HG02588 (cell line): ENCODE measurements around the gene ARHGEF11.
A peak's percentile ranks its signal among the peaks of the same experiment; 100 is the strongest.

Experiments
- ATAC-seq: cut with Tn5 transposase; IDR thresholded peaks from one replicate; pipeline ENCODE4 v1.9.1; 2021; ENCODE audit warnings: mild to moderate bottlenecking, moderate library complexity; ENCODE audit not compliant: unreplicated experiment

The ARHGEF11 gene

GRCh38 chr1:156898161-156898566 lies 147.4 kb downstream of the ARHGEF11 start:
- ATAC-seq: no peak

DNA sequence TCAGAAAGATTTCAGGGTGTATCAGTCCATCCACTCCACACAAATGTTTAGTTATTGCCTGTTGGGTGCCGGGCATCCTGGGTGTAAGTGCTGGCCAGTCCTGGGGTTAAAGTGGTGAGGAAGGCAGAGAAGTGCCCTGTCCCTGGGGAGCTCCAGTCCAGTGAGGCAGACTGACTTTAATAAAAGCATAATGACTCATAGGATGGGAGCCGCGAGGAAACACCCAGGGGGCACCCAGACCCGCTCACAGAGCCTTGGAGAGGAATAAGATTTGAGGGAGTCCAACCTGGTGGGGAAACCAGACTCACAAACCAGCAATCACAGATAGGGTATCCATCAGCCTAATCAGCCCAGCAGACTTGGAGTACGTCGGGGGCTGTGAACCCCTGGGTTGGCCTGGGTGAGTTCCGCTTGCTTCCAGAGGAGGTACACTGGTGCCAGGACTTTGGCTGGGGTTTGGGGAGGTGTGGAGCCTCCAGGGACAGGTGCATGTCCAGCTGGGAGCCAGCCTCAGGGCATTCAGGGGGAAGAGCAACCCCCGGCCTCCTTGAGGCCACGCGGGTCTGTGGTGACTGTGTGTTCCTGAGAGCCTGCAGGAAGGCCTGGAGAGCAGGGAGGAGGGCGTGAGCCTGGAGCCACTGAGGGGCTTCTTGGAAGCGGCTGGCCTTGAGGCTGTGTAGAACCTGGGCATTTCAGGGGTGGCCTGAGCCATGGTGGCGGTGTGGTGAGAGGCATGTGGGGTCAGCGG lies 148.3 kb downstream of the ARHGEF11 start:
- ATAC-seq: no peak

- ATAC-seq: no peak
These were observed 149.0 kb downstream of the ARHGEF11 start for GRCh38 chr1:156896490-156897033.

DNA sequence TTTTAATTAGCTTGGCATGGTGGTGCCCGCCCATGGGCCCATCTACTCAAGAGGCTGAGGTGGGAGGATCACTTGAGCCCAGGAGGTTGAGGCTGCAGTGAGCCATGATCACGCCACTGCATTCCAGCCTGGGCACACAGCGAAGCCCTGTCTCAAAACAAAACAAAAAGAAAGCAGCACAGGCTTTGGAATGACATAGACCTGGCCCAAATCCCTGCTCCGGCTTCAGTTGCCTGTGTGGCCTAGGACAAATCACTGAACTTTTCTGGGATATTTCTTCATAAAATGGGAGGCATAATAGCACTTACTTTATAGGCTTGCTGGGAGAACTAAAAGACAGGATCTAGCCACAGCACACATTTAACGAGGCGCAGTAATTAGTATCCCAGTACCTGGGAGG lies 149.6 kb downstream of the ARHGEF11 start:
- ATAC-seq: no peak

DNA sequence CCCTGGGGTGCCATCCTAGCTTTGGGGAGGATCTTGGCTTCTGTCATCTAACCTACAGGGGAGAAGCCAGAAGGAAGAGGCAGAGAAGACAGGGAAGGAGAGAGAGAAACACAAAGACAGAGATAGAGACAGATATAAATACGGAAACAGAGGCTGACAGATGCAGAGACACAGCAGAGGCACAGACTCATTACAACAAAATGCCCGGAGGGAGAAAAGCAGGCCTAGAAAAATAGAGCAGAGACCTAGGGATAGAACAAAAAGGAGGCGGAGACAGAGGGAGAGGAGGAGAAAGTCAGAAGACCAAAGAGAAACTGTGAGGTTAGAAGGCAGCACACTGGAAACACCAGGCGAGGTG lies 150.1 kb downstream of the ARHGEF11 start:
- ATAC-seq: no peak

- ATAC-seq: no peak
These were observed 150.7 kb downstream of the ARHGEF11 start for GRCh38 chr1:156894711-156895454.

DNA sequence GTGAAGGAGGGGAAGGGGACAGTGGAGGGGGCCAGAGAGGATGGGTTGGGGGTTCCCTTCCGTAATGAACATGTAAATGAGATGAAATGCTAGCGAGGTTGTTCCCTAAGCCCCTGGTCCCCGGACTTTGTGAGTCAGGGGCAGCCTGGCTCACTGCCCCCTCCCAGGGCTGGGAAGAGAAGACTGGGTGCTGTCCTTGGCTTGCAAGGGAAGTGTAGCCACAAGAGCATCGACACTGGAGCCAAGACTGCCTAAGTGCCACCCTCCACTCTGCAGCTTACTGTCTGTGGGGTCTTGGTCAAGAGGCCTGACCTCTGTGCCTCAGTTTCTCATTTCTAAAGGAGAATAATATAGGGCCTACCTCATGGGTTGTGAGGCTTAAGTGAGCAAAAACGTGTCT lies 151.5 kb downstream of the ARHGEF11 start:
- no peak for ATAC-seq

- no peak for ATAC-seq
These were observed 152.2 kb downstream of the ARHGEF11 start, which contains the start of gene PEAR1 for GRCh38 chr1:156893048-156893953. Gene PEAR1, plus strand, starts transcription at chr1:156893718. Its CDS starts 10,209 bp downstream, at chr1:156903927.

- peak; percentile 66 for ATAC-seq
These were observed 153.1 kb downstream of the ARHGEF11 start for GRCh38 chr1:156892190-156893047.

DNA sequence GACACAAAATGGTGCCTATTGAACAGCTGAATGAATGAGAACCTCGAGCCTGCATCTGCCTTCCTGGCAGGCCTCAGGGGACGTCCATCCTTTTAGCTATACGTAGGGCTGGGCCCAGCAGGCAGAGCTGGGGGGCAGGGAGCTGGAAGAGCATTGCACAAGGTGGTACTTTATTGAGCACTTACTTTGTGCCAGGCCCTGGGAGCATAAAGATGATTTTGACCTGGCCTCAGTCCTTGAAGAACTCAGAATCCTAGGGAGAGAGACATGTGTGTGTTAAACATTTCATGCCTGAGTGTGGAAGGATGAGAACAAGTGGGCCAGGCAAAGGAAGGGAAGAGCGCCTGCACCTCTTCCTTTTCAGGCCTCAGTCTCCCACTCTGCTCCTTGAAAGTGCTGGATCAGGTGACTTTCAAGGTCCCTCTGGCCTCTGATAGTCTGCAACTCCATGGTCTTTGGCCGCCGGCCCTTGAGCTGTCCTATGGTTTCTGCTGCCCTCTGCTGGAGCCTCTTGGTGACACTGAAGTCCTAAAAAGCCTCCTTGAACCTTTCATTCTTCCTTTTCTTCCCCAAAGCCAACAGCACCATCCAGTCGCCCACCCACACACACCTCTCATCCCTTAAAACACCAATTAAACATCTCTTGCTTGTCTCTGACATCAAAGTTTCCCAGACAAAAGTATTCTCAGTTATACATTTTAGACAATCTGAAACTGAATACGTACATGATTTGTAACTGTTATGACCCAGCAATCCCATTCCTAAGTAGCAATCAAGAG lies 155.6 kb downstream of the ARHGEF11 start:
- ATAC-seq: no peak

- ATAC-seq: no peak
These were observed 157.8 kb downstream of the ARHGEF11 start for GRCh38 chr1:156887734-156888133.

DNA sequence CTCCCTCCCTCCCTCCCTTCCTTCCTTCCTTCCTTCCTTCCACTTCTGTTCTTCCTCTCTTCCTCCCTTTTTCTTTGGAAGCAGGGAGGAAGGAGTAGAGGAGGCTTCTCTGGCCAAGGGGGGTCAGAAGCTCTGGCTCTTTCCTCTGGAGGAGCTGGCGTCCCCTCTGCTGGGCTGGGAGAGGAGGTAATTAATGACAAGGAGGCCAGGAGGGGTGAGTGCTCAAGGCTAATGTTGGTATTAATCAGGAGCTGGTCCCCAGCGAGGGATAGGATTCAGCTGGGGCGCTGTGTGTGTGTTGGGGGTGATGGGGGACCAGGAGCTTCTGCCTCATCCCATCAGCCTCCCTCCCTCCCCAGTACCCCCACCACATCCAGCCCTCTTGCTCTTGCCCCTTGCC lies 158.2 kb downstream of the ARHGEF11 start:
- ATAC-seq: no peak

GRCh38 chr1:156886583-156887281 lies 158.8 kb downstream of the ARHGEF11 start:
- no peak for ATAC-seq

- ATAC-seq: no peak
These were observed 159.6 kb downstream of the ARHGEF11 start for GRCh38 chr1:156885880-156886355.

DNA sequence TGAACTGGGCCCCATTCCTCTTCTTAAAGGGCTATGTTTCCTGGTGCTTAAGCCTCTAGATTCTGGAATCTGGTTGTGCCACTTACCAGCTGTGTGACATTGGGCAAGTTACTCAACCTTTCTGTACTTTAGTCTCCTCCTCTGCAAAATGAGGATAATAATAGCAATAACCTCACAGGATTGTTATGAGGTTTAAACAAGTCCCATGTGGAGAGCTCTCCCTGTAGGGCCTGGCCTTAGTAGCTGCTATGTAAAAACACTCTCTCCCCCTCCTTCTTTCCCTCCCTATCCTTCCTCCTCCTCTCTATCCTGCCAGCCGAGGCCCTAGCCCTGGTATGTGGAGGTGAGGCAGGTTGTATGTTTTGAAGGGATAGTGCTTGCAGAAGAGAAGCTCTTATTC lies 160.2 kb downstream of the ARHGEF11 start:
- ATAC-seq: no peak
